Inferior parietal cortex (tissue), 1 donor: ENCODE data around the gene ADAM15.

ENCODE experiments used
- DNase-seq: peaks from one replicate; pipeline ENCODE4 v3.0.0-alpha.2; 2016; ENCODE audit errors: extremely low spot score

ADAM15 gene

DNA sequence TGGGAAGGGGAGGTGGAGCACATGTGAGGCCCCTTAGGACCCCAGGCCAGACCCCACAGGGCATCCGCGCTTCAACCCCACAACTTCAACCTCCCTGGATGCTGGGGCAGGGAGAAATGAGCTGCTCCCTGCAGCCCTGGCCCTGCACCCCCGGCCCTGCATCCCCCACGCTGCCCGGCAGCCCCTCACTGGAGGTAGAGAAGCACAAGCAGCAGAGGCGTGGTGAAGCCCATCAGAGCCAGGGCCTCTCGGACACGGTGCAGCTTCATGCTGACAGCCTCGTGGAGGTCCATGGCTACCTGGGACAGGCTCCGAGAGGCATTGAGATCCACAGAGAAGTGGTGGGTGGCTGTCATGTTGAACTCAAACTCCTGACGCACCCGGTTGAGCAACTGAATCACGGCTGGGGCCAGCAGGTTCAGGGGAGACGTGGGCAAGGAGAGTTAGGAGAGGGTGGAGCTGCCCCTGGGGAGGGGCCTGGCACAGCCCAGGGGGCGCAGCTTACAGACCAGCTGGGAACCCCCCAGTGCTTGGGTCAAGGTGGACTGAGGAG lies 20.8 kb upstream of the ADAM15 start:
- DNase-seq: no peak

DNA sequence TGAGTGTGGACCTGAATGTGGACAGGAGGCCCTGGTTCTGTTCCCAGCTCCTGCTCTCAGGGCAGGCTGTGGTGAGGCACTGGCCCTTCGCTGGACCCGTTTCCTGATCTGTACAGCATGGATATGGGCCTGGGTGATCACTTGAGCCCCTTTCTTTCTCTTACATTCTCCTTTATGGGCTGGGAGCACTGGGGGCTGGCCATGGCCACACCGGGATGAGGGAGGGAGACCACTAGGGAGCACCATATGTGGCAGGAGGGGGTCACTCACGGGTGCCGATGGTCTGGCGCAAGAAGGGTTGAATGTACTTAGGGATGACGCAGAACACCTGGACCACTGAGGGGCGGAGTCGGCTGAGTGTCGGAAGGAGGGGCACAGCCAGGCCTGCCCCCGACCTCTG lies 20.2 kb upstream of the ADAM15 start:
- no peak for DNase-seq

DNA sequence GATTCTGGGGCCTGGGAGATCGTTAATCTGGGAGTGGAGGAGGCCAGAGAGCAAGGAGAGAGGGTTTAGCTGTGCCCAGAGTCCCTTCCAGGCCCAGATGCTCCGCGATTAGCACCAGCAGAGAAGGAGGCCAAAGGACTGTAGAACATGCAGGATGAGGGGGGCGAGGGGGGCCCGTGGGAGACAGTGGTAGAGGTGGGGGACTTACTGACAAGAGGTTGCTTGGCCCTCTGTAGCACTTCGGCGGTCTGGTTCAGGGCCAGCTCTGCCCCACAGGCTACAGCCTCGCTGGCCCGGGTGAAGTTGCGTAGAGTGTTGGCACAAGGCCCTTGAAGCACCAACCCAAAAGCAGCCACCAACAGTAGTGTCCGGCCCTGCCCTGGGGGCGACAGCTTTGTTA lies 18.2 kb upstream of the ADAM15 start:
- no peak for DNase-seq

DNA sequence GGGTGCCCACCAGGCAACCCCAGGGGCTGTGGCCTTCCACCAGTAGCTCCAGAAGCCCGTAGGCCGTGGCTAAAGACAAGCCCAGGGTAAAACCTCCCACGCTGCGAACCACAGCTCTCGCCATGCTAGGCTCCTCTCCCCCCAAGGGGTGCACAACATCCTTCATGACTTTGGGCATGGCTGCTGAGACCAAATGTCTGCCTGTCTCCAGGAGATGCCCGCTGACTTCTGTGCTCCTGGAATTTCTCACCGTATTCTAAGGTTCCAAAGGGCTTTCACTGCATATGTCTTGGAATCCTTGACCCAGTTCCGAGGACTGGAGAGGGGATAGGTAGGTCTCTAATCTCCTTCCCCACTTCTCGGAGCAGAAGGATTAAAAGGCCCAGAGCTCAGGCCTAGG lies 17.6 kb upstream of the ADAM15 start, which contains the start of the genes DCST1 and DCST2:
TSS of gene DCST1 (plus strand) at position 301 of the 400 bp plus-strand sequence. CDS start 213 bp downstream, outside the sequence.
TSS of gene DCST2 (minus strand) at position 258 of the 400 bp plus-strand sequence. CDS start at position 178, 80 bp downstream.
- DNase-seq: no peak

GRCh38 chr1:155034318-155035208 lies 16.6 kb upstream of the ADAM15 start:
- DNase-seq: no peak

GRCh38 chr1:155035936-155036335 lies 15.2 kb upstream of the ADAM15 start:
- no peak for DNase-seq

DNA sequence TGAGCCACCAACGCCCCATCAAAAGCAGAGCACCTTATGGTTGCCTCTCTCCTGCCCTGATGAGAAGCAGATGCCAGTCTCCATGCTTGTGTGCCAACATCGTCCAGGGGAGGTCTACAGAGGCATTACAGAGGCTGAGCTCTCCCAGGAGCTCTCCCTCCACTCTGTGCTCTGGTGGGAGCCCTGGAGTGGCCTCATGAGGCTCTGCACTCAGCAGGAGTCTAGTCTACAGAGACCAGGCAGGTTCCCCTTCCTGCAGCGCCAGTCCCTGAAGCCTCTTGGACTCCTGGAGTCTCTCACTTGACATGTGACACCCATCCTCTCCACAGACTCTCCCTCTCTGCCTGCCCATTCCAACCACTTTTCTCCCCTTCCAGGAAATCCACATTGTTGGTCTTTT lies 14.1 kb upstream of the ADAM15 start:
- no peak for DNase-seq

GRCh38 chr1:155037851-155038441 lies 13.2 kb upstream of the ADAM15 start:
- no peak for DNase-seq

GRCh38 chr1:155038602-155039307 lies 12.4 kb upstream of the ADAM15 start:
- DNase-seq: no peak

DNA sequence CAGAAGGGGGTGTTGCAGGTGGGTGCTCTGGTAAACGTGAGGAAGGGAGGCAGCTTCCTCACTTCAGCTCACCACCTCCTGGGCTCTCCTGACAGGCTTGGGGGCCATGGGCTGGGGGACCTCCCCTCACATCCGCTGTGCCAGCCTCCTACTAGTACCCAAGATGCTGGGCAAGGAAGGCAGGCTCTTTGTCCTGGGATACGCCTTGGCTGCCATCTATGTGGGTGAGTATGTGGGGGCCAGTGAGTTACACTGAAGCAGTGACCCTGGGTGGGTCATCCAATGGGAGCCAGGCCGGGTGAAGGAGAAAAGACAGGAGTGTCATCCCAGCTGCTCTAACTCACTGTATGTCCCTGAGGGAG lies 11.8 kb upstream of the ADAM15 start:
- DNase-seq: no peak

GRCh38 chr1:155040358-155041093 lies 10.6 kb upstream of the ADAM15 start:
- no peak for DNase-seq

- no peak for DNase-seq
These were observed 8.3 kb upstream of the ADAM15 start for GRCh38 chr1:155042789-155043188.

DNA sequence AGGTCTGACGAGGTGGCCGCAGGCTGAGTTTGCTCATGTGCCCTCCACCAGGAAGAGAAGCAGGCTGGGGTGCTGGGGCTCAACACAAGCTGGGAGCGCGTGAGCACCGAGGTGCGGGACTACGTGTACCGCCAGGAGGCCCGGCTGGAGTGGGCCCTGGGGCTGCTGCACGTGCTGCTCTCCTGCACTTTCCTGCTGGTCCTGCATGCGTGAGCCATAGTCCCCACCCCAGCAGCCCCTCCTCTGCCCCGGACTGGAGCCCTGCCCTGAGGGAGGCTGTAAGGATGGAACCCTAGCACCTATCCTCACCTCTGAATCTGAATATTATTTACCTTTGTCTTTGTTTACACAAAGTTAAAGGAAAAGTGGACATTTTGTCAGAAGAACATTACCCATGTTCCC lies 7.8 kb upstream of the ADAM15 start:
- no peak for DNase-seq

GRCh38 chr1:155043793-155044192 lies 7.3 kb upstream of the ADAM15 start:
- DNase-seq: no peak

DNA sequence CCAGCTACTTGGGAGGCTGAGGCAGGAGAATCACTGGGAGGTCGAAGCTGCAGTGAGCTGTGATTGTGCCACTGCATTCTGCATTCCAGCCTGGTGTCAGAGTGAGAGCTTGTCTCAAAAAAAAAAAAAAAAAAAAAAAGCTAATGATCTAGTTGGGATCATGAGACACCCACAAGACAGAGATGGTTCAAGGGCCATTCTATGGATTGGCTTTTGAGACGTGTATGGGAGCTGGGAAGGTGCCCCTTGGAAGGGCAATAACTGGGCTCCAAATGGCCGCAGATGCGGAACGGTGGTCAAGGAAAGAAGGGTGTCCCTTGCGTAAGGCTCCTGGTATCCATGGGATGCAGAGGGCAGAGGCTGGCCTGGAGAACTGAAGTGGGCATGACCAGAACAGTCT lies 6.8 kb upstream of the ADAM15 start:
- no peak for DNase-seq

DNA sequence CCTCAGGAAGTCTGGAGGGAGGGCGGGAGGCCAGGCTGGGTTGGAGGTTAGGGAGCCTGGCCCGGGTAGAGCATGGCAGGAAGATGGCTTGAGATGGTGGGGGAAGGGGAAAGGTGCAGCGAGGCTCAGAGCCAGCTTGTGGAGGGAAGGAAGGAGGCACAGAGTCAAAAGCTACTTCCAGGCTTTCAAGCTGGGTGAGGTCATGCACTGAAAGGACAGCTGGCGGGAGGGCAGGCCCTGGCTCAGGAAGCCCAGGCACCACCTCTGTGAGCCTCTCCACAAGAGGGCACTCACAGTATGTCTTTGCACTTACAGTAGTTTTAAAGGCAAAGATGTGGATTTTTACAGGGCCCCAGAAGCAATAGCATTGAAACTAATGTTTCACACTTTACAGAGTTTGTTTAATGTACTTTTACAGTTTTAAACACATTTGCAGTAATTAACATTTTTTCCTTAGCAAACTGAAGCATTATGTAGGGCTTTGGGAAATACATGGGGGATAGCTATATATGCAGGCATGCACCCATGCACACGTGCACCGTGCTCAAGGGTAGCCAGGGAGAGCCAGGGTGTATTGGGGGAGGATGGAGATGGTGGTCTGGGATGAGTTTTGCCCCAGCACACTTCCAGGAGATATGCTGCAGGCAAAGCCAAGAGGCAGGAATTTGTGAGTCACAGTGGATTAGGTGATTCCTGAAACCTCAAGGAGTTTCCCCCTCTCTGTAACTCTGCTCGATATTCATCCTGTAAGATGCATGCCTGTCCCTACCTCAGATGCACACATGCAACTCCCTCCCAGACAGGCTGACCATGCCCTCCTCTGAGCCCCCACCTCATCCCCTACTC lies 6.1 kb upstream of the ADAM15 start:
- DNase-seq: peak; percentile 79

DNA sequence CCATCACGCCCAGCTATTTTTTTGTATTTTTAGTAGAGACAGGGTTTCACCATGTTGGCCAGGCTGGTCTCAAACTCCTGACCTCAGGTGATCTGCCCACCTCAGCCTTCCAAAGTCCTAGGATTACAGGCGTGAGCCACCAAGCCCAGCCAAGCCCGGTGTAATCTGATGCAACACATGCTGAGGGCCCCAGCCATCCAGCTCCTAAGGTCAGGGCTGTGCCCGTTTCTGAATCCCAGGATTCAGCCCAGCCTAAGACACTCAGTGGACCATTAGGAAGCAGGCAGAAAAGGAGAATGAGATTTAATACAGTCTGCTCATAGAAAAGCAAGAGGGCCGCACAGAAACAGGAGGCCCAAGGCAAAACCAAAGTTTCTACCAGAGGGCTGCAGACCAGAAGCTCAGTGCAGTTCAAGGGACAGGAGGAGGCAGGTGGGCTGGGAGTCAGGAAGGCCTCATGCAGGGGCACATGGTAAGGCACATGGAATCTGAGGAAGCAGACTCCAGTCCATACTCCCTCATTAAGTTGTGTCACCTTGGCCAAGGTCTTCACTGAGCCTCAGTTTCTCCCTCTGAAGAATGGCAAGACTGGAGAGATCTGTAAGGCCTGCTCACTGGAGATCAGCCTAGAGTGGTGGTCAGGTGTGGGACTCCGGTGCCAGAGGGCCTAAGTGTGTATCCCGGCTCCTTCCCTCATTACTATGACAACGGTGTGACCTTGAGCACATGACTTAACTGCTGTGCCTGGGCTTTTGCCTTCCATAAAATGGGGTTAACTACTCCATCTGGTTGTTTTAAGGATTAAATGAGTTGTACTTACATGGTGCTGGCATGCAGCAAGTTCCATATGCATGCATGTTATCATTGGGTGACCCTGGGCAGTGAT lies 2.4 kb upstream of the ADAM15 start:
- no peak for DNase-seq

DNA sequence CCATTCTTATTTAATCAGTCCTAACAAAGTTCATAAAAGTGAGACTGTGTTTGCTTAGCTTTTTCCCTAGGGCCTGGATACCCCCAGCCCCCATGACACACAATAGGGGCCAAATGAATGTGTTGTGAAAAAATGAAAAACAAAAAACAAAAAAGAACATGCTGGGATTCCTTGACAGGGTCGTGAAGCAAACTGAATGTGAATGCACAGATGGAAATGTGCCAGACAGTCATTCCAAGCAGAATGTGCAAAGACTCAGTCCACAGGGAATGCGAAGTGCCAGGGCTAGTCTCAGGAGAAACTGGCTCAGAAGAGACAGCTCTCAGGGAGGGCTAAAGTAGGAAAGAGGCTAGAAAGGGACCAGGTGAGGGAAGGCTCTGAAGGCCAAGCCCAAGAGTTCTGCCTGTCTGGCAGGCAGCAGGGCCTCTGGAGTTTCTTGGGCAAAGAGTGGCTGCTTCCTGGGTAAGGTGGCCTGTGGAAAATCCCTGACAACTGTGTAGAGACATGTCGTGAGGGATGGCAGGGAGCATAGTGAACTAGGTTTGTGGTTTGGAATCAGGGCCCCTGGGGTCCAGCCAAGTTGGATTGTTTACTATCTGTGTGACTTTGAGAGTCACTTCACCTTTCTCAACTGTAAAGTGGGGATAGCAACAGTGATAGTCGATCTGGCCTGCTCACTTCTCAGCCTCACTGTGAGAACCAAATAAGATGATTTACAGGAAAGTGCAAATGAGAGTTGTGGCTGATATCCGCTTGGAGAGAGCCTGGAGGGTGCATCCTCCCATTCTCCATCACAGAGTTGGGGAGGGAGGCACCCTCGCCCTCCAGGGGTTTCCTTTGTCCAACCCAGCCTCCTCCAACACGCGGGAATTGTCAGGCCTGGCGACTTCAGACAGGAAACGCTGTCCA lies 1.2 kb upstream of the ADAM15 start:
- no peak for DNase-seq
